IMR-90 (cell line): ENCODE data around the gene KAT14.

Source experiments
- BHLHE40 ChIP-seq: fragments of 150-350 bp; IDR thresholded peaks from 2 replicates; pipeline ENCODE4 v1.6.1; 2016; ENCODE audit warnings: mild to moderate bottlenecking, low read depth, low read length
- CTCF ChIP-seq: conservative IDR thresholded peaks from 2 replicates; pipeline ENCODE4 v1.5.1; 2012; ENCODE audit warnings: mild to moderate bottlenecking, low read depth, low read length, improper control_type of control experiment
- ELK1 ChIP-seq: fragments of 150-350 bp; IDR thresholded peaks from 2 replicates; pipeline ENCODE4 v1.6.1; 2016; ENCODE audit warnings: low read depth, mild to moderate bottlenecking, low read length, moderate library complexity, borderline replicate concordance
- MAFK ChIP-seq: IDR thresholded peaks from 2 replicates; pipeline ENCODE4 v1.6.1; 2012; ENCODE audit warnings: low read depth, low read length, improper control_type of control experiment
- NFE2L2 ChIP-seq: fragments of 150-350 bp; IDR thresholded peaks from 2 replicates; pipeline ENCODE4 v1.6.1; 2016; ENCODE audit warnings: low read depth, mild to moderate bottlenecking, low read length
- POLR2A ChIP-seq: IDR thresholded peaks from 2 replicates; pipeline ENCODE4 v1.6.1; 2012; ENCODE audit warnings: mild to moderate bottlenecking, low read depth, low read length
- RAD21 ChIP-seq: IDR thresholded peaks from 2 replicates; pipeline ENCODE4 v1.6.1; 2012; ENCODE audit warnings: low read length, improper control_type of control experiment
- RFX5 ChIP-seq: IDR thresholded peaks from 2 replicates; pipeline ENCODE4 v1.8.0; 2012; ENCODE audit warnings: low read depth, mild to moderate bottlenecking, low read length, moderate library complexity

- TF ChIP-seq ELK1: no peak
- no peak for TF ChIP-seq POLR2A
- no peak for TF ChIP-seq CTCF
- TF ChIP-seq BHLHE40: no peak
- TF ChIP-seq NFE2L2: no peak
- TF ChIP-seq RAD21: no peak
- no peak for TF ChIP-seq RFX5
- no peak for TF ChIP-seq MAFK
Measured at GRCh38 chr20:18225632-18226031, 88.0 kb downstream of the KAT14 start.
